Stimulated activated naive CD8-positive, alpha-beta T cell treated with anti-CD3 and anti-CD28 coated beads, Interleukin-15, amount 100 ng/mL, for 72 hours (primary cell): ENCODE data around the gene TMEM212.
A peak's percentile ranks its signal among the peaks of the same experiment; 100 is the strongest.

Experiments used
- ATAC-seq: fragments of 150-1000 bp; cut with Tn5 transposase; 2 replicates; pipeline ENCODE4 v1.10.0; 2021; ENCODE audit warnings: mild to moderate bottlenecking, moderate library complexity
- DNase-seq, 2 donors: peaks; one replicate each; pipeline ENCODE4 v3.0.0; 2021 to 2022
- H3K27ac Mint-ChIP-seq, 2 donors: one replicate each; pipeline ENCODE4 v1.8.0; 2022; ENCODE audit warnings: mild to moderate bottlenecking in 2 of 2, mixed read lengths in 2 of 2, moderate library complexity in 2 of 2
- H3K27me3 Mint-ChIP-seq: one replicate; pipeline ENCODE4 v1.8.0; 2022; ENCODE audit warnings: mixed read lengths
- H3K4me1 Mint-ChIP-seq: one replicate; pipeline ENCODE4 v1.8.0; 2022; ENCODE audit warnings: mild to moderate bottlenecking, mixed read lengths
- H3K4me3 Mint-ChIP-seq, 2 donors: one replicate each; pipeline ENCODE4 v1.8.0; 2022; ENCODE audit warnings: mild to moderate bottlenecking in 2 of 2, mixed read lengths in 2 of 2, moderate library complexity in 1 of 2
- H3K9me3 Mint-ChIP-seq, 2 donors: one replicate each; pipeline ENCODE4 v1.8.0; 2022; ENCODE audit warnings: mixed read lengths in 2 of 2

Gene TMEM212

DNA sequence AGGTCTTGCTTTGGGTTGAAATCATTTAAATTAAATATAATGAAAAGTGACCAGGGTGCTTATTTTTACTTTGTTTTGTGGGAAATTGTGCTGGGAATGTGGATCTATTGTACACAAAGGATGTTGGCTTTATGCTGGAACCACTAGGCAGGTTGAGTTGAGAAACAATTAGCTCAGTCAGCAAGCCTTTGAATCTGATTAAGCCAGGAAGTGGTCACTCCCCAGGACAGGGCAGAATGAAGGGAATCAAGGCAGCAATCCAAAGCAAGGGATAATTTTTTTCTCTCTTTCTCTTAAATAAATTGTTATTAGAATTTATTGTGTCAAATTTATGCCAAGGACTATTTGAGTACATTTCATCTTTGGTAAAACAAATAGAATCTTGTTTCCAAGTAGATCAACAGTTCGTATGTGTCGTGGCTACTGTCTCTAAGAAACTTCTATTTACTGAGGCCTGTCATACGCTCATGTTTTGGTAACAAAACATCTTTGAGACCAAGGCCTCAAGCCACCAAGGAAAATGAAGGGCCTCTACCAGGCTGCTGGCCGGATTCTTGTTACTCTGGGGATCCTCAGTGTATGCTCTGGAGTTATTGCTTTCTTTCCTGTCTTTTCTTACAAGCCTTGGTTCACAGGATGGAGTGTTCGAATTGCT is at the start of gene TMEM212:
Gene TMEM212, plus strand, starts transcription at position 486 of the 655 bp plus-strand sequence. Its CDS starts 35 bp downstream, at position 521.
- no peak within 1 kb of the TSS for H3K4me3 Mint-ChIP-seq
- ATAC-seq (no peak), DNase-seq (no peak)
- peaks cover 17% of the 10 kb centered on the region for H3K27me3 Mint-ChIP-seq
- peaks cover 0 to 6% of the 10 kb centered on the region in 2 donors for H3K9me3 Mint-ChIP-seq
- no peak within 1 kb of the TSS for H3K27ac Mint-ChIP-seq
- peaks cover 27% of the 10 kb centered on the region for H3K4me1 Mint-ChIP-seq

DNA sequence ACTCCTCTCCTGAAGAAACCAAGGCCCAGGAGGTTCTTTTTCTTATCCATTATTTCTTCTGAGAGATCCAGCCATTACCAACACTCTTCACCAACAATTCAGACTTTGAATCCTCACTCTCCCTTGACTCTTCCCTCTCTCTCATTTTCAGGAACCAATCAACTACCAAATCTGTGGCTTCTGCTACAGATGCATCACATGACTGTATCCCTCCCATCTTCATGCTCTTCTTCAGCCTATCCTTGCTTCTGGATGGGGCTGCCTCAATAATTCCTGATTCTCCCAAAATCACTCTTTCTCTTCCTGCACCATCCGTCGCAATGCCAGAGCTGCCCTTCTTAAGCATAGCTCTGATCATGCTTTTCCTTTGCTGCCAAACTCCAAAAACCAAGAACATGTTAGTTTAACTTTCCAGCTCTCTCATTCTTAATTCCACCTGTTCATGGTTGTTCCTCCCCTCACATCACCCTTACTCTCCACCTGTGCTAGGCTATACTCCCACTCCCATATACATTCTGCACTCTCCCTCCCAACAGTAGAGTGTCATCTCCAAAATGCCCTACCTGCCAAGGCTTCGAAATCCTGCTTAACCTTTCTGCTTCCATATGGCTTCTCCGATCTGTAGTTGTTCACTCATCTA is 46.4 kb upstream of the TMEM212 start:
- H3K9me3 Mint-ChIP-seq = no peaks in the 10 kb centered on the region
- H3K4me1 Mint-ChIP-seq = no peaks in the 10 kb centered on the region
- H3K27ac Mint-ChIP-seq = no peak overlapping the region
- ATAC-seq (no peak), DNase-seq (no peak)
- H3K27me3 Mint-ChIP-seq = peaks cover 4% of the 10 kb centered on the region
- no peak overlapping the region for H3K4me3 Mint-ChIP-seq

DNA sequence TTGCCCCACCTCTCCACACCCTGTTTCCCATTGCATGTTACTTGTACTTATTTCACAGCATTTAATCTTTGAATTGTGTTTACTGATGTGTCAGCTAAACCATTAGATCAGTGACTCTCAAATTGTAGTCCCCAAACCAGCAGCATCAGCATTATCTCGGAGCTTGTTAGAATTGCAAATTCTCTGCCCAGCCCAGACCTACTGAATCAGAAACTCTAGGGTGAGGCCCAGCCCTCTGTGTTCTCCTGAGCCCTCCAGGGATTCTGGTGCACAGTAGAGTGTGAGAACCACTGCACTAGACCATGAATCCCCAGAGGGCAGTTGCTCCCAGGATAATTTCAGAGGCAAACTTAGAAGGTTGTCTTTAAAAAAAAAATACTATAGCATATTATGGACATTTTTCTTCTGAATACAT is 45.9 kb upstream of the TMEM212 start:
- no peak for DNase-seq
- no peak for ATAC-seq
- Mint-ChIP-seq H3K4me1 (no peaks in the 10 kb centered on the region), H3K4me3 (no peak overlapping the region), H3K27ac (no peak overlapping the region), H3K27me3 (peaks cover 9% of the 10 kb centered on the region), H3K9me3 (no peaks in the 10 kb centered on the region)

DNA sequence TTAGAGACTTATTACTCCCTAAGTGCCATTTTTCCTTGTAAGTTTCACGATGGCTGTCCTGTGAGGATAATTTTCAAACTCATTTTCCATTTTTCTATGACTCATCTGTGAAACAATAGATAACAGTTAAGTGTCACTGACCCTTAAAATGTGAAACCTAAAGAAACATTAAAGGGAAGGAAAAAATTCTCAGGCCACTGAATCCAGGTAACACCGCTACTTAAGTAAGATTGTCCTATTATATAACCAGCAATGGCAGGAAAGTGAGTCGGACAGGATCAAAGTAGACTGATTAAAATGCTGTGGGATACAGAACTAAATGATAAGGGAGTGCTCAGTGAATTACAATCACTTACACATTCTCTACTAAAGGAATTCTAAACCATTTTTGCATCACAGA is 45.3 kb upstream of the TMEM212 start:
- ATAC-seq (no peak), DNase-seq (no peak)
- no peaks in the 10 kb centered on the region for H3K9me3 Mint-ChIP-seq
- H3K27ac Mint-ChIP-seq = no peak overlapping the region
- H3K27me3 Mint-ChIP-seq = peaks cover 15% of the 10 kb centered on the region
- H3K4me3 Mint-ChIP-seq = no peak overlapping the region
- no peaks in the 10 kb centered on the region for H3K4me1 Mint-ChIP-seq

DNA sequence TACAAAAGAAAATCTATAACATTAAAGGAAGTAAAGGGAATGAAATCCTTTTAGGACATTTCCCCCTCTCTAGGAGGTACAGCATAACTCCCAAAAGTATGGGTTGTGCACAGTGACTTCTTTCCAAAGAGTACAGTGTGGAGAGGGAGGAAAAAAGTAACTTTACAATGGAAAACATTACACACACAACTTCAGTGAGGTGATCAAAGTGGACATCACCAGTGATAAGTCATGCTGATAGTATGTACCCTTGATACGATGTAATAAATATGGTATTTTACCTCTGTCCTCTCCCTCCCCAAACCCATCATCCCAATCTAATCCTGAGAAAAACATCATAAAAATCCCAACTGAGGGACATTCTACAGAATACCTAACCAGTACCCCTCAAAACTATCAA is 43.6 kb upstream of the TMEM212 start:
- Mint-ChIP-seq H3K4me3 (no peak overlapping the region), H3K4me1 (no peaks in the 10 kb centered on the region), H3K9me3 (no peaks in the 10 kb centered on the region), H3K27ac (no peak overlapping the region), H3K27me3 (peaks cover 26% of the 10 kb centered on the region)
- no peak for DNase-seq
- no peak for ATAC-seq

DNA sequence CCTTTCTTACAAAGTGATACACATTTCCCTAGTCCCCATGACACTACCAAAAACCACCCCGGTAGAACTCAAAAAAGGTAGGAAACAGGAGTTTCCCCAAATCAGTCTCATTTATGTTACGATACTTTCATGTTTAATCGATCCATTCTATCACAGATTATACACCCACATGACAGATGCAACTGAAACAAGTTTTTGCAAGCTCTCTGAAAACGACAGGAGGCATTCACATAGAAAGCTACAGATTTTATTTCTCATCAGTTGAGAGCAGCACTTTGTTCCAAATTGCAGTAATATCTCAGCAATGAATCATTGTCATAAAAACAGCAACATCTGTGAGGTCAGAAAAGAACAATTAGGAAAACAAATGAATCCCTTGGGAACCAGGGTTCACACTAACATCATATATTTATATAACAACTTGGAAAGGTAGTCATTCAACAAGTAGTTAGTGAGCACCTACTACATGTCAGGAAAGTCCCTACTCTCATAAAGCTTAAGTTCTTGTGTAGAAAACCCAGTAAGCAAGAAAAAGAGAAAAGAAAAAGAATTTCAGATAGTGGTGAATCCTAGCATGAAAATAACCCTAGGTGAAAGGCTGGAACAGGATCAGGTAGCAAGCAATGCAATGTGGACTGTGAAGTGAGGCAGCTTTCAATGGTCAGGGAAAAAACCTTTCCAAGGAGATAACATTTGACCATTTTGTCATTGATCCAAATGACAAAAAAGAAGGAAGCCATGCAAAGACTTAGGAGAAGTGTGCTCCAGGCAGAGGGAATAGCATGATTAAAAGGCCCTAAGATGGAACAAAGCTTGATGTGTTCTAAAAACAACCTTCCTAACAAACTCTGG is 41.2 kb upstream of the TMEM212 start:
- H3K4me3 Mint-ChIP-seq = no peak overlapping the region

DNA sequence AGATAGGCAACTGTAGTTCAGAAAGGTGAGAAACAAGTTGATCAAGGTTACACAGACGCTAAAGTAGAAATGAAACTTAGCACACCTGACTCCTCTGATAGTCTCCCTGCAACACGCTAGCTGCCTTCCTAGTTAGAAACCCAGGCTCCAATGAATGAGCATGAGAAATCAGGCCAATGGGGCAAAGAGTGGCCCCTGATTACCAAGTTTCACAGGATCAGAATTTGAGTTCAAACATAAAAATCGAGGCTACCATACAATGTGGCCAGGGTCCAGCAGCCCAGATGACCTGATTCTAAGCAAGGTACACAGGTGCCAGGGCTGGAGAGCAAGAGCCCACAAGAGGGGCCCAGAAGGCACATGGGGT is 40.6 kb upstream of the TMEM212 start:
- DNase-seq (no peak), ATAC-seq (no peak)
- Mint-ChIP-seq H3K4me3 (no peak overlapping the region), H3K27me3 (peaks cover 40% of the 10 kb centered on the region), H3K9me3 (no peaks in the 10 kb centered on the region), H3K4me1 (no peaks in the 10 kb centered on the region), H3K27ac (no peak overlapping the region)

More for the DNA sequence above, 41.2 kb upstream of the TMEM212 start:
- H3K27ac Mint-ChIP-seq = no peak overlapping the region
- H3K4me1 Mint-ChIP-seq = no peaks in the 10 kb centered on the region
- ATAC-seq = no peak
- no peaks in the 10 kb centered on the region for H3K9me3 Mint-ChIP-seq
- no peak for DNase-seq
- H3K27me3 Mint-ChIP-seq = peaks cover 34% of the 10 kb centered on the region

DNA sequence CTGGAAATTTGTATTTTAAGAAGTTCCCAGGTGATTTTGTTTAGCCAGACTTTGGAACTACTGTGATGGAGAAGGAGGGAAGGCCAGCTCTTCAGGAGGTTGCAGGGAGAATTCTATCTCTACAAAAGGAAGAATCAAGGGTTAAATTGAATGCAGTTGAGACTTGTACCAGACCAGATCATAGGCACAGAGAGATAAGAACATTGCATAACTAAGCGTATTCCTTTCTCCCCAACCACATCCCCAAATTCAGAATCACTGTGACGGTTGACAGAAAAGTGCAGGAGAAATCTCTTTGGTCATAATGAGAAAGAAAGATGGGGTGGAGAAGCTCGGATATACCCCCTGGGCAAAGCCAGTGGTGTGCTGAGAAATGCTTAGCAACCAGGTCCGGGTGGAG is 40.1 kb upstream of the TMEM212 start:
- ATAC-seq = no peak
- DNase-seq = no peak
- H3K27me3 Mint-ChIP-seq = peaks cover 44% of the 10 kb centered on the region
- no peaks in the 10 kb centered on the region for H3K9me3 Mint-ChIP-seq
- no peak overlapping the region for H3K27ac Mint-ChIP-seq
- H3K4me1 Mint-ChIP-seq = no peaks in the 10 kb centered on the region
- no peak overlapping the region for H3K4me3 Mint-ChIP-seq

DNA sequence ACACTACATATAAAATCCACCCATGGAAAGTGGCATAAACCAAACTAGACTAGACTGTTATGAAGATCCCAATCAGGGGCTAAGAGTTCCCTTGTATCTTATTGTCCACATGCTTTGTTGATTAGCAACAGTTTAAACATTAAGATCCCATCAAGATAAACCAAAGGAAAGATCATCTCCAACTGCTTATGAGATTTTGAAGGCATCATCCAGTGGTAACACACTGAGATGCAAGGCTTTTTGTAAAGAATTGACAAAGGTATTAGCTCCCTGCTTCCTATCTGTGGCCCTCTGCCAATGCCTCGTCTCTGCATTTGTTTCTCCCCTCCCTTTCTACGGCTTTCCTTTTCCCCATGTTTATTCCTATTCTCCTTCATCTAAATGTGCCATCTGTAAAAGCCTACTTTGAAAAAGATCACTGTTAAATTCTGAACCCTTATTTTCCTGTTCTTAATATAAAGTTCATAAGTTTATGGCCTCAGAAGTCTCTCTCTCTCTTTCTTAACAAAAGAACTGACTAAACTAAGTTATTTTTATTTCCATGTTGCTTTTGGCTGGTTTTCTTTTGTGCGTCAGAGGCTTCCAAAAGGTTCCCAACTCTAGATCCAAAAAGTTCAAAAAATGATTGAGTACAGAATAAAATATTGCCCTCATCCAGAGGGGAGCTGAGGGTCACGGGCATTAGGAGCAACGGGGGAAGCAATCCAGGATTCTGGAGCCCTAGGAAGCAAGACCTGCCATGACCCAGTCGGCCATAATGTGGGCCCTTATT is 38.3 kb upstream of the TMEM212 start:
- Mint-ChIP-seq H3K9me3 (no peaks in the 10 kb centered on the region), H3K27ac (no peak overlapping the region), H3K4me3 (no peak overlapping the region), H3K27me3 (peaks cover 56% of the 10 kb centered on the region), H3K4me1 (peaks cover 8% of the 10 kb centered on the region)
- ATAC-seq = no peak
- DNase-seq = no peak

DNA sequence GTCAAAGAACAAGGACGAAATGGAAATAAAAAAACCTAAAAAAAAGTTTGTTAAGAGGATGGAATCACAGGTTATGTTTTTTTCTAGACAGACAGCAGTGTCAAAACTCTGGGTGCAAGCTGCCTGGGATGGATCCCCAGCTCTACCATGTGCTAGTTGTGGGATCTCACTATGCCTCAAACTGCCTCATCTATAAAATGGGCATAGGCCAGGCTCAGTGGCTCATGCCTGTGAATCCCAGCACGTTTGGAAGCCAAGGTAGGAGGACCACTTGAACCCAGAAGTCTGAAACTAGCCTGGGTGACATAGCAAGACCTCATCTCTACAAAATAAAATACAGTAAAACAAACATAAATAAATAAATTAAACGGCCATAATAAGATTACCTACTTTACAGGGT is 37.5 kb upstream of the TMEM212 start:
- Mint-ChIP-seq H3K27ac (no peak overlapping the region), H3K27me3 (peaks cover 64% of the 10 kb centered on the region), H3K4me1 (peaks cover 13% of the 10 kb centered on the region), H3K9me3 (no peaks in the 10 kb centered on the region), H3K4me3 (no peak overlapping the region)
- DNase-seq = no peak
- no peak for ATAC-seq

DNA sequence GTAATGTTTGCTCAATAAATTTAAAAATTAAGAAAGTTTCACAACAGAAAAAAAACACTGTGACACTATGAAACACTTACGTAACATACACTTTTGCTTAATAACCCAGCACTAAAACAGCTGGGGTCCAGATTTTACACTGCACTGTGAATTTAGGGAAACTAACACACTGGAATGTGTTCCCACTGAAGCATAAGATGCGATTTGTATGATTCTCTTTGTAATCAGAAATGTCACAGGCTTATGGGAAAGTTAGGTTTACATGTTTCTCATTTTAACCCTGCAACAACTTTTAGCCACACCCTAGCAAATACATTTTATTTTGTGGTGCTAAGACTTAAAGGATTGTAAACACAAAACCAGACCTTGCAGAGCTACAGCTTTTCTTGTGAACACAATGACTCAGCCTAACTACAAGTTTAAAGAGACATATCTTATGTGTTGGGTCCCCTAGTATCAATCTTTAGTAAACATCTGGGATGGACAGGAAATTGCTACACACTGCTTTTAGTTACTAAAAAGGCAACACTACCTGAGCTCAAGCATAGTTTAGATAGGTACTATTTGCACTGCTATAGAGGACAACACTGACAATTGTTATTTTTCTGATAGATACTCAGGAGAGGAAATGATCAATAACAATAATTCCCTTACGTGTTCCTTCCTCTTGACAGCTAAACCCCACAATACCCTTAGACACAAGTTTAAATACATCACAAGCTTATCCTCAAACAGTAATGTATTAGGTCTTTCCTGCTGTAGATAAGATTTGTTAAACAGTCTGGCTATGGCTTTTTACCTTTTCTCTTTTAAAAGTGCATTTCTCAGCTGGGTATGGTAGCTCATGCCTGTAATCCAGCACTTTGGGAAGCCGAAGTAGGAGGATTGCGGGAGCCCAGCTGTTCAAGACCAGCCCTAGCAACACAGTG is 36.7 kb upstream of the TMEM212 start:
- no peak overlapping the region for H3K27ac Mint-ChIP-seq

DNA sequence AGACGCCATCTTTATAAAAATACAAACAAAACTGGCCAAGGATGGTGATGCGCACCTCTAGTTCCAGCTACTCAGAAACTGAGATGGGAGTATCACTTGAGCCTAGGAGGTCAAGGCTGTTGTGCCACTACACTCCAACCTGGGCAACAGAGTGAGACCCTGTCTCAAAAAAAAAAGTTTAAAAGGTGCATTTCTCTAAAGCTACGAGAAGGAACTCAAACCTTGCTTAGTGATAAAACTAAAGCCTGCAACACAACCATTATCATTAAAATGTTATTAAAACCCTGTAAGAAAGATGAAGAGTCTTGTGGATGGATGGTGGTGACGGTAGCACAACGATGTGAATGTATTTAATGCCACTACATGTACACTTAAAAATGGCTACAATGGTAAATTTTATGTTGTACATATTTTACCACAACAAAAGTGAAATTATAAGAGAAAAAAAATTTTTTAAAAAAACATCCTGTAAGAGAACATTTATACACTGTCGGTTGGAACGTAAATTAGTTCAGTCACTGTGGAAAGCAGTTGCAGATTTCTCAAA is 35.9 kb upstream of the TMEM212 start:
- Mint-ChIP-seq H3K27me3 (peaks cover 71% of the 10 kb centered on the region), H3K4me3 (no peak overlapping the region), H3K4me1 (peaks cover 13% of the 10 kb centered on the region), H3K27ac (no peak overlapping the region), H3K9me3 (no peaks in the 10 kb centered on the region)
- DNase-seq (no peak), ATAC-seq (no peak)

More for the DNA sequence above, 36.7 kb upstream of the TMEM212 start:
- Mint-ChIP-seq H3K4me3 (no peak overlapping the region), H3K4me1 (peaks cover 13% of the 10 kb centered on the region), H3K27me3 (peaks cover 71% of the 10 kb centered on the region), H3K9me3 (no peaks in the 10 kb centered on the region)
- DNase-seq (no peak), ATAC-seq (no peak)

DNA sequence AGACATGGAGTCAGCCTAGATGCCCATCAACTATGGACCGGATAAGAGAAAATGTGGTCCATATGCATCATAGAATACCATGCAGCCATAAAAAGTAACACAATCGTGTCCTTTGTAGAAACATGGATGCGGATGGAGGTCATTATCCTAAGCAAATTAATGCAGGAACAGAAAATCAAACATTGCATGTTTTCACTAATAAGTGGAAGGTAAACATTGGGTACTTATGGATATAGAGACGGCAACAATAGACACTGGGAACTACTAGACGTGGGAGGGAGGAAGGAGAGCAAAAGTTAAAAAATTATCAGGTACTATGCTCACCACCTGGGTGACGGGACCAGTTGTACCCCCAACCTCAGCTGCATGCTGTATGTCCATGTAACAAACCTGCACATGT is 35.3 kb upstream of the TMEM212 start:
- Mint-ChIP-seq H3K9me3 (no peaks in the 10 kb centered on the region), H3K27ac (no peak overlapping the region), H3K4me3 (no peak overlapping the region), H3K4me1 (peaks cover 13% of the 10 kb centered on the region), H3K27me3 (peaks cover 67% of the 10 kb centered on the region)
- ATAC-seq (no peak), DNase-seq (no peak)

DNA sequence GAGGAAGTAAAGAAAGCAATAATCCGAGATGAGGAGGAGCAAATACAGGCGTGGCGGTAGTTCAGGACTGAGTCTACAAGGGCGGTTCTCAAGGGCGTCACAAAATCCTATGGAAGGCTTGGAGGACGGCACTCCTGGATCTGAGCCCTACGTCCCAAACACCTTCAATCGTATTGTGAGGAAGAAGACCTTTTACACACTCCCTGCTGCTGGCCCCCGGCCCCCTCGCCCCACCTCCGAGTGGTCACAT is 33.6 kb upstream of the TMEM212 start:
- Mint-ChIP-seq H3K27ac (peak overlapping the region; percentile 60 to 70), H3K27me3 (peaks cover 68% of the 10 kb centered on the region), H3K4me1 (peaks cover 27% of the 10 kb centered on the region), H3K4me3 (peak overlapping the region; percentile 81 to 92), H3K9me3 (no peaks in the 10 kb centered on the region)
- peak; percentile 15 for ATAC-seq
- no peak for DNase-seq
